NCI-H2227 treated with DMSO at 0.1 percent for 48 hours (cell line): ENCODE data around the gene PYGL.

Source experiments
- DNase-seq: peaks from one replicate; lab custom pipeline; 2025; lab: John Stamatoyannopoulos, UW

Gene PYGL

GRCh38 chr14:50871914-50872732 is 72.2 kb downstream of the PYGL start, which contains the start of gene ABHD12B:
Gene ABHD12B (plus strand): TSS chr14:50872053. CDS start chr14:50872175, 122 bp downstream.
- no peak for DNase-seq

GRCh38 chr14:50871228-50871627 is 73.1 kb downstream of the PYGL start:
- no peak for DNase-seq

GRCh38 chr14:50865391-50866076 is 78.7 kb downstream of the PYGL start:
- DNase-seq: no peak

- no peak for DNase-seq
Measured at GRCh38 chr14:50864946-50865345, 79.3 kb downstream of the PYGL start.

GRCh38 chr14:50864237-50864636 is 80.0 kb downstream of the PYGL start:
- no peak for DNase-seq

GRCh38 chr14:50862036-50862570 is 82.2 kb downstream of the PYGL start:
- DNase-seq: no peak

- peak; percentile 83 for DNase-seq
Measured at GRCh38 chr14:50860478-50861086, 83.7 kb downstream of the PYGL start.

- no peak for DNase-seq
Measured at GRCh38 chr14:50859296-50859624, 85.0 kb downstream of the PYGL start.

GRCh38 chr14:50856660-50857059 is 87.6 kb downstream of the PYGL start:
- no peak for DNase-seq

GRCh38 chr14:50855558-50855957 is 88.7 kb downstream of the PYGL start:
- no peak for DNase-seq
